GM12878 (cell line): ENCODE data around the gene ANGPTL2.

Experiments used
- TF ChIP-seq, protein P1 (sequence below), 3 experiments: IDR thresholded peaks in 2 of 3; conservative IDR thresholded peaks in 1 of 3; 2 replicates each; pipeline ENCODE4 v1.5.1; 2011; ENCODE audit warnings: low read depth in 3 of 3, low read length in 3 of 3, mild to moderate bottlenecking in 3 of 3, control low read depth in 2 of 3, moderate library complexity in 2 of 3, inconsistent platforms in 1 of 3, mixed read lengths in 1 of 3; ENCODE audit not compliant: control insufficient read depth in 2 of 3, insufficient read depth in 1 of 3; ENCODE audit errors: extremely low read depth in 1 of 3
- TF ChIP-seq, protein P2 (sequence below): IDR thresholded peaks from 2 replicates; pipeline ENCODE4 v1.6.1; 2011; ENCODE audit warnings: low read depth, low read length, improper control_type of control experiment, borderline replicate concordance

DNA sequence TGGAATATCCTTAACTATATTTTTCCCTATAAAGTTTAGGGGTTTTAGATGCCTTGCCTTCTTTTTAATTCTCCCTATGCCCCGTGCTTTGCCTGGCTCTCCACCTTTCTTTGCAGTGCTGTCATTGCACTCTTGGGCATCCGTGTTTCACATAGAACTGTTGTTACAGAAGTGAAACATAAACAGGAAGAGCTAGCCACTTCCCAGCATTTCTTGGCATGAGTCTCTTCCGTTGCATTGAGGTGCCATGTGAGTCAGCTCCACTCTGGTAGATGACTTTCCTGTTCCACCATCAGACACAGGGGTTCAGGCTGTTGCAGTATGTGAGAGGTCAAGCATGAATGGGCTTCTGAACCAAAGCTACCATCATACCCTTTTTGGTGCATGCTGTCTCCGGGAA is 73.4 kb downstream of the ANGPTL2 start:
- TF ChIP-seq, protein P1, sequence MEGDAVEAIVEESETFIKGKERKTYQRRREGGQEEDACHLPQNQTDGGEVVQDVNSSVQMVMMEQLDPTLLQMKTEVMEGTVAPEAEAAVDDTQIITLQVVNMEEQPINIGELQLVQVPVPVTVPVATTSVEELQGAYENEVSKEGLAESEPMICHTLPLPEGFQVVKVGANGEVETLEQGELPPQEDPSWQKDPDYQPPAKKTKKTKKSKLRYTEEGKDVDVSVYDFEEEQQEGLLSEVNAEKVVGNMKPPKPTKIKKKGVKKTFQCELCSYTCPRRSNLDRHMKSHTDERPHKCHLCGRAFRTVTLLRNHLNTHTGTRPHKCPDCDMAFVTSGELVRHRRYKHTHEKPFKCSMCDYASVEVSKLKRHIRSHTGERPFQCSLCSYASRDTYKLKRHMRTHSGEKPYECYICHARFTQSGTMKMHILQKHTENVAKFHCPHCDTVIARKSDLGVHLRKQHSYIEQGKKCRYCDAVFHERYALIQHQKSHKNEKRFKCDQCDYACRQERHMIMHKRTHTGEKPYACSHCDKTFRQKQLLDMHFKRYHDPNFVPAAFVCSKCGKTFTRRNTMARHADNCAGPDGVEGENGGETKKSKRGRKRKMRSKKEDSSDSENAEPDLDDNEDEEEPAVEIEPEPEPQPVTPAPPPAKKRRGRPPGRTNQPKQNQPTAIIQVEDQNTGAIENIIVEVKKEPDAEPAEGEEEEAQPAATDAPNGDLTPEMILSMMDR (IDR thresholded peaks at IDR 0.05 in 2 of 3, conservative IDR thresholded peaks at IDR 0.05 in 1 of 3; ENCODE audit: control insufficient read depth in 2 of 3, extremely low read depth in 1 of 3, insufficient read depth in 1 of 3, low read depth in 3 of 3, low read length in 3 of 3): peak in 2 of 3 experiments; percentile 10 to 26; a peak in 1 of 6 replicates
- TF ChIP-seq, protein P2, sequence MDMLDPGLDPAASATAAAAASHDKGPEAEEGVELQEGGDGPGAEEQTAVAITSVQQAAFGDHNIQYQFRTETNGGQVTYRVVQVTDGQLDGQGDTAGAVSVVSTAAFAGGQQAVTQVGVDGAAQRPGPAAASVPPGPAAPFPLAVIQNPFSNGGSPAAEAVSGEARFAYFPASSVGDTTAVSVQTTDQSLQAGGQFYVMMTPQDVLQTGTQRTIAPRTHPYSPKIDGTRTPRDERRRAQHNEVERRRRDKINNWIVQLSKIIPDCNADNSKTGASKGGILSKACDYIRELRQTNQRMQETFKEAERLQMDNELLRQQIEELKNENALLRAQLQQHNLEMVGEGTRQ: no peak
